ENCODE data around the gene SLCO3A1.

SLCO3A1 gene

DNA sequence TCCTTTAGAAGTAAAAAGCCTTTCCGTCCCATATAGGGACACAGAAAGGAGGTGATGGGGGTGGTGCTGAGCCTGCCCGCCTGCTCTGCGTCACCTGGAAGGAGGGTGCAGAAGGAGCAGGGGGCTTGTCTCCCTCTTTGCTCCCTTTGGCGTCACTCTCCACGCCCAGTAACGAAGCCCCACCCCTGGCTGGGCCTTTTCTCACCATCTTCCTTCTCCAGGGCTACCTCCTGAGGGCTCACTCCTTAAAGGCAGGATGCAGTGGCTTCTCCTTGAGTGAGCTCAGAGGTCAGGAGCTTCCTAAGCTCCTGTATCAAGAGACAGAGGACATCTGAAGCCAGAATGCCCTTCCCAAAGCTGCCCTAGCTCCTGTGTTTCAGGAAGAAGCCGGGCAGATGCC lies 31.5 kb downstream of the SLCO3A1 start:
- Histone ChIP-seq H3K4me3 (replicated peaks; ENCODE audit: insufficient read depth, low read length) (no peak overlapping the region), H3K27ac (replicated peaks) (no peak overlapping the region), H3K27me3 (ENCODE audit: insufficient read depth, poor library complexity, severe bottlenecking) (no peaks in the 10 kb centered on the region)
- TF ChIP-seq, protein P1, sequence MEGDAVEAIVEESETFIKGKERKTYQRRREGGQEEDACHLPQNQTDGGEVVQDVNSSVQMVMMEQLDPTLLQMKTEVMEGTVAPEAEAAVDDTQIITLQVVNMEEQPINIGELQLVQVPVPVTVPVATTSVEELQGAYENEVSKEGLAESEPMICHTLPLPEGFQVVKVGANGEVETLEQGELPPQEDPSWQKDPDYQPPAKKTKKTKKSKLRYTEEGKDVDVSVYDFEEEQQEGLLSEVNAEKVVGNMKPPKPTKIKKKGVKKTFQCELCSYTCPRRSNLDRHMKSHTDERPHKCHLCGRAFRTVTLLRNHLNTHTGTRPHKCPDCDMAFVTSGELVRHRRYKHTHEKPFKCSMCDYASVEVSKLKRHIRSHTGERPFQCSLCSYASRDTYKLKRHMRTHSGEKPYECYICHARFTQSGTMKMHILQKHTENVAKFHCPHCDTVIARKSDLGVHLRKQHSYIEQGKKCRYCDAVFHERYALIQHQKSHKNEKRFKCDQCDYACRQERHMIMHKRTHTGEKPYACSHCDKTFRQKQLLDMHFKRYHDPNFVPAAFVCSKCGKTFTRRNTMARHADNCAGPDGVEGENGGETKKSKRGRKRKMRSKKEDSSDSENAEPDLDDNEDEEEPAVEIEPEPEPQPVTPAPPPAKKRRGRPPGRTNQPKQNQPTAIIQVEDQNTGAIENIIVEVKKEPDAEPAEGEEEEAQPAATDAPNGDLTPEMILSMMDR (IDR thresholded peaks at IDR 0.05; ENCODE audit: insufficient read depth, low read length) = no peak
- TF ChIP-seq POLR2AphosphoS5 (IDR thresholded peaks at IDR 0.05; ENCODE audit: low read depth) = no peak
- TF ChIP-seq GABPA (IDR thresholded peaks at IDR 0.05; ENCODE audit: low read depth) = no peak
- TF ChIP-seq SPI1 (IDR thresholded peaks at IDR 0.05; ENCODE audit: borderline replicate concordance, low read depth) = no peak
- TF ChIP-seq, protein P2, sequence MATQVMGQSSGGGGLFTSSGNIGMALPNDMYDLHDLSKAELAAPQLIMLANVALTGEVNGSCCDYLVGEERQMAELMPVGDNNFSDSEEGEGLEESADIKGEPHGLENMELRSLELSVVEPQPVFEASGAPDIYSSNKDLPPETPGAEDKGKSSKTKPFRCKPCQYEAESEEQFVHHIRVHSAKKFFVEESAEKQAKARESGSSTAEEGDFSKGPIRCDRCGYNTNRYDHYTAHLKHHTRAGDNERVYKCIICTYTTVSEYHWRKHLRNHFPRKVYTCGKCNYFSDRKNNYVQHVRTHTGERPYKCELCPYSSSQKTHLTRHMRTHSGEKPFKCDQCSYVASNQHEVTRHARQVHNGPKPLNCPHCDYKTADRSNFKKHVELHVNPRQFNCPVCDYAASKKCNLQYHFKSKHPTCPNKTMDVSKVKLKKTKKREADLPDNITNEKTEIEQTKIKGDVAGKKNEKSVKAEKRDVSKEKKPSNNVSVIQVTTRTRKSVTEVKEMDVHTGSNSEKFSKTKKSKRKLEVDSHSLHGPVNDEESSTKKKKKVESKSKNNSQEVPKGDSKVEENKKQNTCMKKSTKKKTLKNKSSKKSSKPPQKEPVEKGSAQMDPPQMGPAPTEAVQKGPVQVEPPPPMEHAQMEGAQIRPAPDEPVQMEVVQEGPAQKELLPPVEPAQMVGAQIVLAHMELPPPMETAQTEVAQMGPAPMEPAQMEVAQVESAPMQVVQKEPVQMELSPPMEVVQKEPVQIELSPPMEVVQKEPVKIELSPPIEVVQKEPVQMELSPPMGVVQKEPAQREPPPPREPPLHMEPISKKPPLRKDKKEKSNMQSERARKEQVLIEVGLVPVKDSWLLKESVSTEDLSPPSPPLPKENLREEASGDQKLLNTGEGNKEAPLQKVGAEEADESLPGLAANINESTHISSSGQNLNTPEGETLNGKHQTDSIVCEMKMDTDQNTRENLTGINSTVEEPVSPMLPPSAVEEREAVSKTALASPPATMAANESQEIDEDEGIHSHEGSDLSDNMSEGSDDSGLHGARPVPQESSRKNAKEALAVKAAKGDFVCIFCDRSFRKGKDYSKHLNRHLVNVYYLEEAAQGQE (IDR thresholded peaks at IDR 0.05; ENCODE audit: insufficient replicate concordance, low read depth) = no peak
- no peak for DNase-seq (ENCODE audit: low read depth in 1 of 2, low spot score in 1 of 2)

DNA sequence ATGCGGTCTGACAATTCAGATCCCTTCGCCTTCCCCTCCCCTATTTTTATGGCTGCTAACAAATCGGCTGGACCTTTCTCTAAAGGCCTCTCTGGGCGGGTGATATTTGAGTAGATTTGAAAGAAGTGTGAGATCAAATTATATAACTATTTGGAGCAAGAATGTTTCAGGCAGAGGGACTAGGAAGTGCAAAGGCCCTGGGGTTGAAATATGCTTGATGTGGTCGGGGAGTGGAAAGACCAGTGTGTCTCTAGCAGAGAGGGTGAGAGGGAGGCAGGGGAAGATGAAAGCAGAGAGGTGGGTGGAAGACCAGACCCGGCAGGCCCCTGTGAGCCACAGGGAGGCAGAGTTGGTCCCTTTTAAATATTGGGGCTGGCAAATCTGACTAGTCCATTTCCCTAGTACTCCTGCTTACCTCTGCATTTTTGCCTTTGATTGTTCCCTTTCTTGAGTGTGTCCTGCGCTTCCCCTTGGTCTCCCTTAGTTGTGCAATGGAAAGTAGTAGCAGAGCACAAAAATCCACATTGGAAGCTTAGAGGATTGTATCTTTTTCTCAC lies 32.3 kb downstream of the SLCO3A1 start:
- TF ChIP-seq, protein P1 (IDR thresholded peaks at IDR 0.05; ENCODE audit: insufficient read depth, low read length) = no peak
- TF ChIP-seq POLR2AphosphoS5 (IDR thresholded peaks at IDR 0.05; ENCODE audit: low read depth) (no peak), GABPA (IDR thresholded peaks at IDR 0.05; ENCODE audit: low read depth) (no peak), SPI1 (IDR thresholded peaks at IDR 0.05; ENCODE audit: borderline replicate concordance, low read depth) (no peak)
- TF ChIP-seq, protein P2 (IDR thresholded peaks at IDR 0.05; ENCODE audit: insufficient replicate concordance, low read depth) = no peak
- Histone ChIP-seq H3K4me3 (replicated peaks; ENCODE audit: insufficient read depth, low read length) (no peak overlapping the region), H3K27me3 (ENCODE audit: insufficient read depth, poor library complexity, severe bottlenecking) (no peaks in the 10 kb centered on the region), H3K27ac (replicated peaks) (no peak overlapping the region)
- DNase-seq (ENCODE audit: low read depth in 1 of 2, low spot score in 1 of 2) = no peak

GRCh38 chr15:91886878-91887277 lies 33.4 kb downstream of the SLCO3A1 start:
- no peak for DNase-seq (ENCODE audit: low read depth in 1 of 2, low spot score in 1 of 2)
- TF ChIP-seq, protein P1 (IDR thresholded peaks at IDR 0.05; ENCODE audit: insufficient read depth, low read length) = no peak
- TF ChIP-seq, protein P2 (IDR thresholded peaks at IDR 0.05; ENCODE audit: insufficient replicate concordance, low read depth) = no peak
- TF ChIP-seq POLR2AphosphoS5 (IDR thresholded peaks at IDR 0.05; ENCODE audit: low read depth) = no peak
- TF ChIP-seq GABPA (IDR thresholded peaks at IDR 0.05; ENCODE audit: low read depth) = no peak
- no peak for TF ChIP-seq SPI1 (IDR thresholded peaks at IDR 0.05; ENCODE audit: borderline replicate concordance, low read depth)
- Histone ChIP-seq H3K27ac (replicated peaks) (no peak overlapping the region), H3K4me3 (replicated peaks; ENCODE audit: insufficient read depth, low read length) (no peak overlapping the region), H3K27me3 (ENCODE audit: insufficient read depth, poor library complexity, severe bottlenecking) (no peaks in the 10 kb centered on the region)

Measured in HL-60 (cell line).